Mesenchymal stem cell (in vitro differentiated cells and primary cell): ENCODE measurements around the gene PAX9.
A peak's percentile ranks its signal among the peaks of the same experiment; 100 is the strongest.

Experiments
- DNase-seq: peaks from one replicate; pipeline ENCODE4 v3.0.0-alpha.2; 2013
- H2AFZ ChIP-seq: one replicate; pipeline ENCODE4 v1.6.1; 2013; ENCODE audit warnings: low read depth, mild to moderate bottlenecking, control low read depth, inconsistent platforms, low read length, moderate library complexity
- H2AK5ac ChIP-seq: 2 replicates; pipeline ENCODE4 v1.6.1; 2013; ENCODE audit warnings: low read length, moderate library complexity, mild to moderate bottlenecking, inconsistent platforms; ENCODE audit not compliant: severe bottlenecking
- H2BK120ac ChIP-seq: one replicate; pipeline ENCODE4 v1.6.1; 2013; ENCODE audit warnings: low read depth, mild to moderate bottlenecking, inconsistent platforms, low read length, moderate library complexity
- H2BK12ac ChIP-seq, 2 experiments: one replicate each; pipeline ENCODE4 v1.6.1; 2013; ENCODE audit warnings: inconsistent platforms in 2 of 2, low read length in 2 of 2, mild to moderate bottlenecking in 2 of 2, moderate library complexity in 2 of 2, control low read depth in 1 of 2
- H2BK15ac ChIP-seq: one replicate; pipeline ENCODE4 v1.6.1; 2013; ENCODE audit warnings: mild to moderate bottlenecking, low read depth, inconsistent platforms; ENCODE audit not compliant: poor library complexity, severe bottlenecking
- H2BK5ac ChIP-seq: 2 replicates; pipeline ENCODE4 v1.6.1; 2013; ENCODE audit warnings: low read depth, mild to moderate bottlenecking, low read length, control low read depth, inconsistent platforms; ENCODE audit not compliant: poor library complexity, severe bottlenecking
- H3K14ac ChIP-seq, 2 experiments: one replicate each; pipeline ENCODE4 v1.6.1; 2013; ENCODE audit warnings: inconsistent platforms in 2 of 2, low read length in 2 of 2, control low read depth in 1 of 2, mild to moderate bottlenecking in 1 of 2, moderate library complexity in 1 of 2
- H3K18ac ChIP-seq, 2 experiments: one replicate each; pipeline ENCODE4 v1.6.1; 2013; ENCODE audit warnings: inconsistent platforms in 2 of 2, low read length in 2 of 2, control low read depth in 1 of 2, low read depth in 1 of 2, mild to moderate bottlenecking in 1 of 2
- H3K23ac ChIP-seq, 2 experiments: one replicate each; pipeline ENCODE4 v1.6.1; 2013; ENCODE audit warnings: inconsistent platforms in 2 of 2, low read length in 2 of 2, mild to moderate bottlenecking in 2 of 2, moderate library complexity in 2 of 2, control low read depth in 1 of 2
- H3K27ac ChIP-seq: 2 replicates; pipeline ENCODE4 v1.5.1; 2013; ENCODE audit warnings: mild to moderate bottlenecking, moderate library complexity, low read length, control low read depth, inconsistent platforms; ENCODE audit not compliant: poor library complexity, severe bottlenecking
- H3K27me3 ChIP-seq, 2 experiments: 2 replicates each; pipeline versions ENCODE4 v1.6.1 to v1.7.0; 2013; ENCODE audit warnings: low read length in 2 of 2, mild to moderate bottlenecking in 2 of 2, moderate library complexity in 2 of 2, control low read depth in 1 of 2, inconsistent platforms in 1 of 2; ENCODE audit not compliant: control insufficient read depth in 1 of 2, insufficient read depth in 1 of 2
- H3K36me3 ChIP-seq, 2 experiments: 2 replicates each; pipeline versions ENCODE4 v1.6.1 to v1.7.0; 2013; ENCODE audit warnings: low read length in 2 of 2, control low read depth in 1 of 2, inconsistent platforms in 1 of 2, low read depth in 1 of 2, mild to moderate bottlenecking in 1 of 2; ENCODE audit not compliant: insufficient read depth in 2 of 2, control insufficient read depth in 1 of 2
- H3K4ac ChIP-seq, 2 experiments: one replicate each; pipeline ENCODE4 v1.6.1; 2013; ENCODE audit warnings: inconsistent platforms in 2 of 2, low read length in 2 of 2, mild to moderate bottlenecking in 2 of 2, moderate library complexity in 2 of 2, control low read depth in 1 of 2, low read depth in 1 of 2
- H3K4me1 ChIP-seq: 2 replicates; pipeline ENCODE4 v1.6.1; 2013; ENCODE audit warnings: low read depth, low read length, control low read depth; ENCODE audit not compliant: control insufficient read depth, insufficient read depth
- H3K4me2 ChIP-seq: 2 replicates; pipeline ENCODE4 v1.6.1; 2013; ENCODE audit warnings: low read length, mild to moderate bottlenecking, inconsistent platforms; ENCODE audit not compliant: poor library complexity, severe bottlenecking
- H3K4me3 ChIP-seq, 2 experiments: 2 replicates each; pipeline versions ENCODE4 v1.5.1 to v1.7.0; 2013; ENCODE audit warnings: low read length in 2 of 2, mild to moderate bottlenecking in 2 of 2, control low read depth in 1 of 2, low read depth in 1 of 2; ENCODE audit not compliant: insufficient read depth in 1 of 2
- H3K79me1 ChIP-seq: replicated peaks from 2 replicates; pipeline ENCODE4 v1.6.1; 2013; ENCODE audit warnings: mild to moderate bottlenecking, control low read depth, low read length, inconsistent platforms; ENCODE audit not compliant: poor library complexity, severe bottlenecking
- H3K9ac ChIP-seq: 2 replicates; pipeline ENCODE4 v1.7.0; 2013; ENCODE audit warnings: mild to moderate bottlenecking, low read length, moderate library complexity
- H3K9me3 ChIP-seq: 2 replicates; pipeline ENCODE4 v1.7.0; 2013; ENCODE audit warnings: mild to moderate bottlenecking, low read length; ENCODE audit not compliant: control insufficient read depth
- H4K8ac ChIP-seq: one replicate; pipeline ENCODE4 v1.6.1; 2013; ENCODE audit warnings: inconsistent platforms, mild to moderate bottlenecking, low read length, moderate library complexity
- H4K91ac ChIP-seq: one replicate; pipeline ENCODE4 v1.6.1; 2013; ENCODE audit warnings: mild to moderate bottlenecking, low read length, inconsistent platforms
- WGBS: methylation state at CpG from one replicate; pipeline ENCODE4 v1.1.7; 2013; ENCODE audit warnings: mixed read lengths; 5-methylcytosine and 5-hydroxymethylcytosine counted together

The PAX9 gene

GRCh38 chr14:36663404-36664321 is 2.0 kb downstream of the PAX9 start:
- Histone ChIP-seq H3K4me1 (peaks cover 36% of the 10 kb centered on the region), H3K79me1 (peaks cover 9% of the 10 kb centered on the region)
- WGBS, result 1% methylated on average over 36 of the region's 39 CpGs

GRCh38 chr14:36664322-36665193 is 2.9 kb downstream of the PAX9 start:
- no peak for DNase-seq
- Histone ChIP-seq H2BK12ac (no peak overlapping the region), H3K4me3 (peak overlapping the region; percentile 44 to 77), H3K4ac (no peak overlapping the region), H3K27ac (peak overlapping the region; percentile 50), H3K23ac (peak overlapping the region in 1 of 2 experiments; percentile 23), H2BK120ac (no peak overlapping the region), H3K9me3 (no peaks in the 10 kb centered on the region), H3K4me2 (peak overlapping the region; percentile 80), H4K8ac (no peak overlapping the region), H2BK5ac (no peak overlapping the region), H2BK15ac (no peak overlapping the region), H2AK5ac (no peak overlapping the region), H3K18ac (no peak overlapping the region), H3K4me1 (peaks cover 31% of the 10 kb centered on the region), H3K36me3 (peaks cover 0 to 12% of the 10 kb centered on the region in 2 experiments), H4K91ac (no peak overlapping the region), H3K79me1 (peaks cover 9% of the 10 kb centered on the region), H3K9ac (peak overlapping the region; percentile 53), H3K27me3 (peaks cover 19 to 81% of the 10 kb centered on the region in 2 experiments), H3K14ac (no peak overlapping the region), H2AFZ (no peak overlapping the region)
- 19% methylated on average over 7 of the region's 9 CpGs for WGBS

More at GRCh38 chr14:36663404-36664321, 2.0 kb downstream of the PAX9 start:
- Histone ChIP-seq H3K9me3 (no peaks in the 10 kb centered on the region), H2BK5ac (no peak overlapping the region), H3K27ac (peak overlapping the region; percentile 50), H2BK12ac (no peak overlapping the region), H2BK15ac (no peak overlapping the region), H3K4me2 (peak overlapping the region; percentile 89), H3K27me3 (peaks cover 28 to 90% of the 10 kb centered on the region in 2 experiments), H3K4ac (no peak overlapping the region), H2BK120ac (no peak overlapping the region), H3K14ac (peak overlapping the region in 1 of 2 experiments; percentile 3), H4K91ac (peak overlapping the region; percentile 37), H3K36me3 (peaks cover 0 to 12% of the 10 kb centered on the region in 2 experiments), H2AFZ (no peak overlapping the region), H3K9ac (peak overlapping the region; percentile 60), H2AK5ac (no peak overlapping the region), H3K4me3 (peak overlapping the region; percentile 73 to 77), H3K23ac (peak overlapping the region in 1 of 2 experiments; percentile 40), H4K8ac (peak overlapping the region; percentile 38), H3K18ac (peak overlapping the region in 1 of 2 experiments; percentile 58)
- DNase-seq, result peak; percentile 30

GRCh38 chr14:36665887-36666415 is 4.3 kb downstream of the PAX9 start:
- Histone ChIP-seq H3K4me3 (no peak overlapping the region), H3K9ac (no peak overlapping the region), H3K4me2 (peak overlapping the region; percentile 70), H3K27ac (no peak overlapping the region), H2BK15ac (no peak overlapping the region), H3K4ac (peak overlapping the region in 1 of 2 experiments; percentile 26), H2BK12ac (no peak overlapping the region), H2BK5ac (no peak overlapping the region), H3K36me3 (peaks cover 0 to 12% of the 10 kb centered on the region in 2 experiments), H3K4me1 (peaks cover 28% of the 10 kb centered on the region), H3K9me3 (no peaks in the 10 kb centered on the region), H3K23ac (peak overlapping the region in 1 of 2 experiments; percentile 42), H2AK5ac (no peak overlapping the region), H3K79me1 (peaks cover 9% of the 10 kb centered on the region), H3K27me3 (peaks cover 5 to 67% of the 10 kb centered on the region in 2 experiments), H4K91ac (no peak overlapping the region), H4K8ac (no peak overlapping the region), H3K18ac (peak overlapping the region in 1 of 2 experiments; percentile 28), H3K14ac (no peak overlapping the region), H2AFZ (no peak overlapping the region), H2BK120ac (no peak overlapping the region)
- 21% methylated on average over 15 of the region's 18 CpGs for WGBS
- DNase-seq, result no peak
